Thoracic aorta (tissue), 2 donors: ENCODE results near the gene SMARCC2. TPM values are rescaled to one million over a fixed set of nuclear protein-coding genes. Genes with fewer than 3 reads are reported as not detected.
"Not testable (repeated sequence)": the region's sequence is repeated elsewhere in the genome, so short reads cannot be mapped to it uniquely, and the experiment has no call there.

Source experiments
- ATAC-seq: fragments of 150-250 bp; one replicate; pipeline ENCODE4 v1.8.0; 2017; ENCODE audit warnings: low read depth; ENCODE audit not compliant: insufficient number of reproducible peaks, low FRiP score
- DNase-seq: peaks from one replicate; pipeline ENCODE4 v3.0.0-alpha.2; 2020; ENCODE audit warnings: low spot score
- H3K27ac ChIP-seq, 2 donors: fragments of 200-600 bp; sonication (generic); 1 replicate in 1 of 2; 2 replicates in 1 of 2; pipeline ENCODE4 v1.5.1; 2016; ENCODE audit warnings: mild to moderate bottlenecking in 2 of 2, moderate library complexity in 2 of 2
- H3K27me3 ChIP-seq: fragments of 200-600 bp; sonication (generic); replicated peaks from 2 replicates; pipeline ENCODE4 v1.6.0; 2016; ENCODE audit warnings: mild to moderate bottlenecking; ENCODE audit not compliant: insufficient read depth
- H3K36me3 ChIP-seq: fragments of 200-600 bp; sonication (generic); one replicate; pipeline ENCODE4 v1.5.1; 2016
- H3K4me1 ChIP-seq, 2 donors: fragments of 200-600 bp; sonication (generic); 1 replicate in 1 of 2; 2 replicates in 1 of 2; pipeline versions ENCODE4 v1.5.1 to v1.6.0; 2016; ENCODE audit warnings: low read depth in 2 of 2, mild to moderate bottlenecking in 1 of 2; ENCODE audit not compliant: control insufficient read depth in 1 of 2
- H3K4me3 ChIP-seq: fragments of 200-600 bp; sonication (generic); 2 replicates; pipeline ENCODE4 v1.5.1; 2016; ENCODE audit warnings: mild to moderate bottlenecking
- H3K9me3 ChIP-seq: fragments of 200-600 bp; sonication (generic); 2 replicates; pipeline ENCODE4 v1.5.1; 2016
- CTCF ChIP-seq: fragments of 200-600 bp; sonication (generic); IDR thresholded peaks from one replicate; pipeline ENCODE4 v1.5.1; 2019; ENCODE audit warnings: antibody characterized with exemption
- total RNA-seq, 2 donors: library from RNA; depleted of rRNA; stranded (reverse); fragments of >200 nt; gene quantifications; one replicate each; pipeline versions ENCODE4 v1.1.0 to v1.2.3, GENCODE V29; 2016

Gene SMARCC2
- total RNA-seq, 2 donors from 2014 or later: 68.6 to 109 TPM

DNA sequence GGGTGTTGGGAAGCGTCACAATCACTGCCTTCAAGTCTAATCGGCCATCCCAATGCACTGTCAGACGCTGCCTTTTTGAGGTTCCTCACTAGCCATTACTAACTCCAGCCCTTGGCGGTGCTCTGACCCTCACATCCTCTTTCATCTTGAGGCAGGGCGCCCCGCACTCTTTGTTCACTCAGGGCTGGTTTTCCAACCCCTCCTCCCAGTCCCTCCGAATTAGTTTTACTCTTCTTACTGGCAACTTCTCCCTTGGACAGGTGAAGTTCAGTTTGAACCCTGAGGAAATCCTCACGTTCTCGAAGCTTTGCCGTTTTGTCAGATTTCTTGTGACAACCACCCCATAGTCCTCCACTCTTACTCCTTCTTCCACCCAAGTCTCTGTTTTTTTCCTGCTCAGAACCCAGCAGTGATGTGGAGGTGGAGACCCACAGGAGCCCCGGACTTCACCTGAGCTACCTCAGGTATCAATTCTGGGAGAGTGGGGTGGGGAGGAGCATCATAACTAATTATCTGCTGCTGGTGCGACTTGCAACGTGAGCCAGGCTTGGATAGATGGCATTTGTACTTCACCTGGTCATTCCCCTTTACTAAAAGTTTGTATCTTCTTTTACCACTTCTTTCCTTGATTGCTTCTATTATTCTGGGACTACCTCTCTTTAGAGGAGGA, 70.5 kb downstream of the SMARCC2 start:
- Histone ChIP-seq H3K27me3 (no peaks in the 10 kb centered on the region), H3K9me3 (no peaks in the 10 kb centered on the region), H3K4me1 (peaks cover 7 to 27% of the 10 kb centered on the region in 2 donors), H3K4me3 (peak overlapping the region; percentile 97), H3K36me3 (peaks cover 12% of the 10 kb centered on the region), H3K27ac (peak overlapping the region; percentile 88 to 99)
- no peak for TF ChIP-seq CTCF
- ATAC-seq (no peak), DNase-seq (no peak)

GRCh38 chr12:56117778-56118687, 71.2 kb downstream of the SMARCC2 start, which contains the start of gene ZC3H10:
Gene ZC3H10, plus strand, starts transcription at chr12:56118266. Its CDS starts 2,297 bp downstream, at chr12:56120563.
- H3K4me1 ChIP-seq: peaks cover 7 to 27% of the 10 kb centered on the region in 2 donors
- ATAC-seq: peak; percentile 71

GRCh38 chr12:56117082-56117706, 72.1 kb downstream of the SMARCC2 start:
- not testable (repeated sequence) for H3K27me3 ChIP-seq, ATAC-seq, DNase-seq, H3K9me3 ChIP-seq
- Histone ChIP-seq H3K4me1 (peaks cover 7 to 27% of the 10 kb centered on the region in 2 donors), H3K27ac (peak overlapping the region; percentile 97 to 99), H3K36me3 (peaks cover 24% of the 10 kb centered on the region), H3K4me3 (peak overlapping the region; percentile 97)

More at GRCh38 chr12:56117778-56118687, 71.2 kb downstream of the SMARCC2 start, which contains the start of gene ZC3H10:
- Histone ChIP-seq H3K27me3 (no peaks in the 10 kb centered on the region), H3K9me3 (no peaks in the 10 kb centered on the region), H3K36me3 (peaks cover 16% of the 10 kb centered on the region), H3K27ac (peak within 1 kb of the TSS; percentile 97 to 99), H3K4me3 (peak within 1 kb of the TSS; percentile 97)
- DNase-seq: peak; percentile 97
- TF ChIP-seq CTCF: no peak

- H3K27ac ChIP-seq: peak within 1 kb of the TSS; percentile 97 to 99
- DNase-seq (peak; percentile 70), ATAC-seq (peak; percentile 75)
- no peaks in the 10 kb centered on the region for H3K9me3 ChIP-seq
- TF ChIP-seq CTCF: no peak
- peak within 1 kb of the TSS; percentile 97 for H3K4me3 ChIP-seq
- H3K27me3 ChIP-seq: no peaks in the 10 kb centered on the region
- H3K4me1 ChIP-seq: peaks cover 7 to 27% of the 10 kb centered on the region in 2 donors
- peaks cover 26% of the 10 kb centered on the region for H3K36me3 ChIP-seq
Observed at GRCh38 chr12:56116267-56117081, 72.8 kb downstream of the SMARCC2 start, which contains the start of gene RPL41. Gene RPL41, plus strand, starts transcription at chr12:56116633.

- Histone ChIP-seq H3K27ac (peak overlapping the region; percentile 97 to 99), H3K4me1 (peaks cover 7 to 26% of the 10 kb centered on the region in 2 donors), H3K9me3 (no peaks in the 10 kb centered on the region), H3K4me3 (peak overlapping the region; percentile 97), H3K36me3 (peaks cover 28% of the 10 kb centered on the region), H3K27me3 (no peaks in the 10 kb centered on the region)
- ATAC-seq (no peak), DNase-seq (no peak)
- no peak for TF ChIP-seq CTCF
Observed at GRCh38 chr12:56115329-56115728, 74.0 kb downstream of the SMARCC2 start.
